Suprapubic skin (tissue), 3 donors: Measurements from ENCODE around the gene LDLRAD2.

Experiments
- CTCF ChIP-seq, 2 donors: fragments of 200-600 bp in 1 of 2; fragments of 450-650 bp in 1 of 2; sonication (generic) in 1 of 2; IDR thresholded peaks; one replicate each; pipeline ENCODE4 v1.5.1; 2016 to 2019; ENCODE audit warnings: antibody characterized with exemption in 2 of 2, mild to moderate bottlenecking in 1 of 2, moderate library complexity in 1 of 2
- POLR2A ChIP-seq, 2 donors: fragments of 450-650 bp; IDR thresholded peaks; one replicate each; pipeline ENCODE4 v1.6.1; 2017; ENCODE audit warnings: antibody characterized with exemption in 2 of 2, mild to moderate bottlenecking in 2 of 2, moderate library complexity in 2 of 2

DNA sequence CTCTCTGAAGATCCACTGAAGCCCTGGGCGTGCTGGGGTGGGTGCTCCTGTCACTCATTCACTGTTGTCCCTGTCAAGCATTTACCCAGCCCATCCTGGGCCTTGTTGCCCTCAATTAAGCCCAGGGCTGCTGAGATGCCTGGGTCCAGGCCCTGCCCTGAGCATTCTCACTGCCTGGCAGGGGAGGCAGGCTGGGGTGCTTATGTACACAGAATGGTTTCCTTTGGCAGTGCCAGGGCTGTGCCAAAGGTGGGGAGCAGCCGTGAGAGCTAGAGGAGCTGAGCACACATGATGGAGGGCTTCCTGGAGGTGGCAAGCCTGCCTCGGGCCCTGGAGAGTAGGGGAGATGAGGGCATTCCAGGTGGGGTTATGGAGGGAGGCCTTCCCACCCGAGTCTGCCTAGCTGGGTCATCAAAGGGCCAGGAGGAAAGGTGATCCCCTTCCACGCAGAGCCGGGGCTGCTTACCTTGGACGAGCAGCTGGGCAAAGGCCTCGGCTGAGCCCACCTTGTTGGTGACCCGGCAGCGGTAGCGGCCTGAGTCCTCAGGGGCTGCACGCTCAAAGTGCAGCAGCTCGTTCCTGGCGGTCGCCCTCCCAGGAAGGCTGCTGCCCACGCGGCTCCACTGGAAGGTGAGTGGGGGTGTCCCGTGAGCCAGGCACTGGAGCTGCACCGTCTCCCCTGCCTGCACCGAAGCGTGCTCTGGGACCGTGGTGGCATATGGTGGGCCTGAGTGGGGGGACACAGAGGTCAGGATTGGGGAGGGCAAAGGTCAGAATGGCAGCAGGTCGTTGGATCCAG, 26.5 kb downstream of the LDLRAD2 start:
- TF ChIP-seq CTCF (IDR thresholded peaks at IDR 0.05) = no peak
- no peak for TF ChIP-seq POLR2A (IDR thresholded peaks at IDR 0.05)
